BLaER1 (cell line): Measurements from ENCODE around the gene C1orf94.

Experiments used
- H3K27ac ChIP-seq: shearing (Covaris generic); formaldehyde crosslinking; 2 replicates; pipeline ENCODE4 v1.8.1; 2022
- H3K27me3 ChIP-seq: shearing (Covaris generic); formaldehyde crosslinking; 2 replicates; pipeline ENCODE4 v1.8.1; 2022
- H3K36me3 ChIP-seq: shearing (Covaris generic); formaldehyde crosslinking; 2 replicates; pipeline ENCODE4 v1.8.1; 2022
- H3K4me1 ChIP-seq: shearing (Covaris generic); formaldehyde crosslinking; 2 replicates; pipeline ENCODE4 v1.8.1; 2022
- H3K4me2 ChIP-seq: shearing (Covaris generic); formaldehyde crosslinking; 2 replicates; pipeline ENCODE4 v1.8.1; 2022
- H3K4me3 ChIP-seq: shearing (Covaris generic); formaldehyde crosslinking; 2 replicates; pipeline ENCODE4 v1.8.1; 2022
- H3K9ac ChIP-seq: shearing (Covaris generic); formaldehyde crosslinking; 2 replicates; pipeline ENCODE4 v1.8.1; 2022
- H3K9me3 ChIP-seq: shearing (Covaris generic); formaldehyde crosslinking; 2 replicates; pipeline ENCODE4 v1.8.1; 2022
- H4K20me1 ChIP-seq: shearing (Covaris generic); formaldehyde crosslinking; 2 replicates; pipeline ENCODE4 v1.8.1; 2022
- Cebpa-rat ChIP-seq: shearing (Covaris generic); IDR thresholded peaks from 2 replicates; pipeline ENCODE4 v1.8.1; 2022

Gene C1orf94

GRCh38 chr1:34236089-34236488 lies 59.4 kb downstream of the C1orf94 start:
- Histone ChIP-seq H3K4me3 (no peak overlapping the region), H3K9ac (no peak overlapping the region), H3K36me3 (no peaks in the 10 kb centered on the region), H3K27me3 (no peaks in the 10 kb centered on the region), H3K9me3 (peaks cover 11% of the 10 kb centered on the region; the same call in 1 of the 2 replicates), H4K20me1 (no peaks in the 10 kb centered on the region), H3K4me1 (no peaks in the 10 kb centered on the region), H3K4me2 (no peak overlapping the region), H3K27ac (no peak overlapping the region)
- TF ChIP-seq Cebpa-rat: no peak

- no peaks in the 10 kb centered on the region for H3K4me1 ChIP-seq
- H3K9me3 ChIP-seq: peaks cover 13% of the 10 kb centered on the region; the same call in 1 of the 2 replicates
- no peak overlapping the region for H3K27ac ChIP-seq
- no peaks in the 10 kb centered on the region for H3K27me3 ChIP-seq
- no peak overlapping the region for H3K4me2 ChIP-seq
- H3K36me3 ChIP-seq: no peaks in the 10 kb centered on the region
- no peak overlapping the region for H3K4me3 ChIP-seq
- no peak for TF ChIP-seq Cebpa-rat
- H4K20me1 ChIP-seq: no peaks in the 10 kb centered on the region
- no peak overlapping the region for H3K9ac ChIP-seq
Measured at GRCh38 chr1:34237151-34237815, 60.6 kb downstream of the C1orf94 start.

- no peaks in the 10 kb centered on the region for H3K4me1 ChIP-seq
- H3K27ac ChIP-seq: no peak overlapping the region
- H3K4me3 ChIP-seq: no peak overlapping the region
- no peak overlapping the region for H3K4me2 ChIP-seq
- no peak for TF ChIP-seq Cebpa-rat
- no peaks in the 10 kb centered on the region for H3K36me3 ChIP-seq
- H3K9ac ChIP-seq: no peak overlapping the region
- no peaks in the 10 kb centered on the region for H4K20me1 ChIP-seq
- H3K27me3 ChIP-seq: no peaks in the 10 kb centered on the region
- H3K9me3 ChIP-seq: peaks cover 3% of the 10 kb centered on the region; the same call in 1 of the 2 replicates
Measured at GRCh38 chr1:34245967-34246366, 69.3 kb downstream of the C1orf94 start.

GRCh38 chr1:34250342-34250741 lies 73.6 kb downstream of the C1orf94 start:
- no peaks in the 10 kb centered on the region for H3K36me3 ChIP-seq
- no peak for TF ChIP-seq Cebpa-rat
- no peak overlapping the region for H3K4me3 ChIP-seq
- no peaks in the 10 kb centered on the region for H4K20me1 ChIP-seq
- no peaks in the 10 kb centered on the region for H3K27me3 ChIP-seq
- H3K9me3 ChIP-seq: no peaks in the 10 kb centered on the region
- no peak overlapping the region for H3K9ac ChIP-seq
- no peak overlapping the region for H3K4me2 ChIP-seq
- no peak overlapping the region for H3K27ac ChIP-seq
- no peaks in the 10 kb centered on the region for H3K4me1 ChIP-seq

- Histone ChIP-seq H3K4me3 (no peak overlapping the region), H3K4me1 (no peaks in the 10 kb centered on the region), H3K27ac (no peak overlapping the region), H3K27me3 (no peaks in the 10 kb centered on the region), H3K4me2 (no peak overlapping the region), H3K9ac (no peak overlapping the region), H4K20me1 (no peaks in the 10 kb centered on the region), H3K9me3 (no peaks in the 10 kb centered on the region), H3K36me3 (no peaks in the 10 kb centered on the region)
- TF ChIP-seq Cebpa-rat: no peak
Measured at GRCh38 chr1:34262023-34262853, 85.5 kb downstream of the C1orf94 start.

- Histone ChIP-seq H3K4me1 (no peaks in the 10 kb centered on the region), H3K36me3 (no peaks in the 10 kb centered on the region), H3K4me3 (no peak overlapping the region), H3K4me2 (no peak overlapping the region), H4K20me1 (no peaks in the 10 kb centered on the region), H3K9ac (no peak overlapping the region), H3K27ac (no peak overlapping the region), H3K27me3 (no peaks in the 10 kb centered on the region), H3K9me3 (no peaks in the 10 kb centered on the region)
- TF ChIP-seq Cebpa-rat: no peak
Measured at GRCh38 chr1:34262921-34263320, 86.2 kb downstream of the C1orf94 start.

GRCh38 chr1:34263406-34263805 lies 86.7 kb downstream of the C1orf94 start:
- H4K20me1 ChIP-seq: no peaks in the 10 kb centered on the region
- H3K4me1 ChIP-seq: no peaks in the 10 kb centered on the region
- no peaks in the 10 kb centered on the region for H3K9me3 ChIP-seq
- no peak overlapping the region for H3K9ac ChIP-seq
- no peak overlapping the region for H3K4me2 ChIP-seq
- H3K4me3 ChIP-seq: no peak overlapping the region
- H3K36me3 ChIP-seq: no peaks in the 10 kb centered on the region
- H3K27me3 ChIP-seq: no peaks in the 10 kb centered on the region
- TF ChIP-seq Cebpa-rat: no peak
- no peak overlapping the region for H3K27ac ChIP-seq

- H3K4me2 ChIP-seq: no peak overlapping the region
- H3K36me3 ChIP-seq: no peaks in the 10 kb centered on the region
- H3K4me1 ChIP-seq: no peaks in the 10 kb centered on the region
- H3K4me3 ChIP-seq: no peak overlapping the region
- no peaks in the 10 kb centered on the region for H3K27me3 ChIP-seq
- no peaks in the 10 kb centered on the region for H3K9me3 ChIP-seq
- H3K27ac ChIP-seq: no peak overlapping the region
- no peak overlapping the region for H3K9ac ChIP-seq
- no peaks in the 10 kb centered on the region for H4K20me1 ChIP-seq
- TF ChIP-seq Cebpa-rat: no peak
Measured at GRCh38 chr1:34265396-34265795, 88.7 kb downstream of the C1orf94 start.

GRCh38 chr1:34266127-34266951 lies 89.6 kb downstream of the C1orf94 start:
- no peaks in the 10 kb centered on the region for H4K20me1 ChIP-seq
- no peak overlapping the region for H3K27ac ChIP-seq
- H3K4me3 ChIP-seq: no peak overlapping the region
- H3K4me1 ChIP-seq: no peaks in the 10 kb centered on the region
- no peaks in the 10 kb centered on the region for H3K36me3 ChIP-seq
- H3K4me2 ChIP-seq: no peak overlapping the region
- H3K9ac ChIP-seq: no peak overlapping the region
- no peaks in the 10 kb centered on the region for H3K27me3 ChIP-seq
- H3K9me3 ChIP-seq: no peaks in the 10 kb centered on the region
- TF ChIP-seq Cebpa-rat: no peak
